Measurements from ENCODE around the gene ICE1. TPM values are rescaled to one million over a fixed set of nuclear protein-coding genes. Genes with fewer than 3 reads are reported as not detected.
"Not testable (repeated sequence)": the region's sequence is repeated elsewhere in the genome, so short reads cannot be mapped to it uniquely, and the experiment has no call there.

ICE1 gene
- polyA plus RNA-seq, 4 donors = 33.1 to 40.0 (median 39.1) TPM

DNA sequence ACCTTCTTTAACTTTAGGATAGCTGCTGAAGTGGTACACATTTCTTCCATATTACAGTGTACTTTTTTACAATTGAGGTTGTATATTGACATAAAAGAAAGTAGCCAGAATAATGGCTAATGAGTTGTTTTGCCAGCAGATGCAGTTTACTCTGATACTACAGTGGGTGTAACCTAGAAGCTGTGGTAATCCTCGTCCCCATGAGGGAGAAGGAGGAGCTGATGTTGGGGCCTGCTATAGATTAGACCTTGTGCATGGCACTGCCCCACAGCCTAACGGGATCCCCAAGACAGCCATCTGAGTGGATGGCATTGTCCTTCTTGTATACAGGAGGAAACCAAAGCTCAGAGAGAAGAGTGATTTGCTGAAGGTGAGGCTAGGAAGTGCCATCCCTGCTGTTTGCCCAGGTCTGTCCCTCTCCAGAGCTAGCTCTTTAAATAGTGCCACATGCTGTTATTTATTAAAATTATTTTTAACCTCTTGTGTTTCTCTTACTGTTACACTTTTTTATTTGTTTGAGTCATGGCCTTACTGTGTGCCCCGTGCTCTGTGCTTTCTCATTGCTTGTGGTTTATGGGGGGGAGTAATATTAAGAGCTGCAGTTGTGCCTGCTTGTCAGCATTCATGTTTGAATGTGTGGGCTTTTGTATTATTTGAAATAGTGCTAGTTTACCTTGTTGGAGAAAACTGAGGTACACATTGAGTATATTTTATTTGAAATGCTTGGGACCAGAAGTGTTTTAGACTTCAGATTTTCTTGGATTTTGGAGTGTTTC lies 65.3 kb downstream of the ICE1 start:
- DNase-seq (ENCODE audit: low read depth in 4 of 4, low spot score in 3 of 4) = no peak

DNA sequence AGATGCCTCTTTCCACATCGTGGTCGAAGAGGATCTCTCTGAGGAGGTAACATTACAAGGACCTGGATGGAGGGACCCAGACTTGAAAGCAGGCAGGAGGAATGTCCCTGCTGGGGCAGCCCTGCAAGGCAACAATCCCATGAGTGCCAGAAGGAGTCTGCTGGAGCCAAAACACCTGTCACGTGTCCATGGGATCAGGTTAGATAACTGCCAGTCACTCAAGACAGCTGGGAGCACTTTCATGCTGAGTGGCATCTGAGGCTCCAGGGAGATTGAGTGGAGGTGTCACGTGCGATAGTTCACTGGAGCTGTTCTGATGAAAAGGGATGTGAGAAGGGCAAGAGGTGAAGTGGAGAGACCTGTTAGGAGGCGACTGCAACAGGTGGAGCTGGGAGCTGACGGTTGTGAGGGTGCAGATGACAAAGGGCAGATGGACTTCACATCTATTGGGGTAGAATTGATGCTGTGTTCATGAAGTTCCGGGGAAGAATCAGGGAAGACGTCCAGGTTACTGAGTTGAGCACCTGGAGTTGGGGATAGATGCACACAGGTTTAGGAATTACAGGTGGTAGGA lies 68.4 kb downstream of the ICE1 start:
- DNase-seq (ENCODE audit: low read depth in 4 of 4, low spot score in 3 of 4) = no peak

DNA sequence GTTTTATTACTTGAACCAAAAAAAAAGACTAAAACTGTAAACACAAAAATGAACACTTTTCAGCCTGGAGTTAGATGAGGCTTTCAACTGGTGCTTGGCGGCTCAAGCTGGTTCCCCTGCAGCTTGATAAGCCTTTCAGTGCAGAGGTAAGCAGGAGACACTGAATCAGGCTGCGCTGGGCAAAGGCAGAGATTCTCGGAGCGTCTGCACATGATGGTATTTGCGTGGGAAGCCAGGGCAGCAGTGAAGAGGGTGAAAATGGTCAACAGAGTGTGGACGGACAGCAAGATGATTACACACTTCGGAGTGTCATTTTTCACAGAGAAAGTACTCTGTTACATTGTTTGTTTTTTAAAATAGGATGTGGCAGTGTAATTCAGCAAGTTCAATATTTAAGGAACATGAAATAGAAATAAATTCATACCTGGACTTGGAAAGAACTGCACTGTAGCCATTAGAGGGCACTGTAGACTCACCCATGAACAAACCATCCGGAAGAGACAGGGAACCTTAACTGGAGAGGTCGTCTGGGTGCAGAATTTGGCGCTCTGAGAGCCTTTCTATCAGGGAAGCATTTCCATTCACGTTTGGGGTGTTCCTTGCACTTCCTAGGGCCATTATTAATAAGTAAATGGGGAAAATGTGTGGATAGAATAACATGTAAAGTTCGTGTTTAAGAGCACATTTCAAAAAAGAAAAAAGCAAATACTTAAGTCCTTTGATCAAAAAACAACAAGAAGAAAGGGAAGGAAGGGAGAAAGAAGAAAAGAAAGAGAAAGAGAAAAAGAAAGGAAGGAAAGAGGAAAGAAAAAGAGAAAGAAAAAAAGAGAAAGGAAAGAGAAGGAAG lies 69.8 kb downstream of the ICE1 start:
- DNase-seq (ENCODE audit: low read depth in 4 of 4, low spot score in 3 of 4) = peak in 3 of 4 donors; percentile 27 to 48 (median 43)

DNA sequence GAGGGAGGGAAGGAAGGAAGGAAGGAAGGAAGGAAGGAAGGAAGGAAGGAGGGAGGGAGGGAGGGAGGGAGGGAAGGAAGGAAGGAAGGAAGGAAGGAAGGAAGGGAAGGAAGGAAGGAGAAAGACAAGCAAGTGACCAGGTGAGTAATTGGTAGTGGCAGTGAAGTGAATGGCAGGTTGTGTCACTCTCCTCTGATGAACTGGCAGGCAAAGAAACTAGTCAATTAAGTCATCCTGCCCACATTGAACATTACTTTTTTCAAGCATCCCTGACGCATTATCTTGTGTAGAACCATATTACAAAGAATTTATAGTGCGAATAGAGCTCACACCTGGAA lies 70.4 kb downstream of the ICE1 start:
- not testable (repeated sequence) for DNase-seq (ENCODE audit: low read depth in 4 of 4, low spot score in 3 of 4)

DNA sequence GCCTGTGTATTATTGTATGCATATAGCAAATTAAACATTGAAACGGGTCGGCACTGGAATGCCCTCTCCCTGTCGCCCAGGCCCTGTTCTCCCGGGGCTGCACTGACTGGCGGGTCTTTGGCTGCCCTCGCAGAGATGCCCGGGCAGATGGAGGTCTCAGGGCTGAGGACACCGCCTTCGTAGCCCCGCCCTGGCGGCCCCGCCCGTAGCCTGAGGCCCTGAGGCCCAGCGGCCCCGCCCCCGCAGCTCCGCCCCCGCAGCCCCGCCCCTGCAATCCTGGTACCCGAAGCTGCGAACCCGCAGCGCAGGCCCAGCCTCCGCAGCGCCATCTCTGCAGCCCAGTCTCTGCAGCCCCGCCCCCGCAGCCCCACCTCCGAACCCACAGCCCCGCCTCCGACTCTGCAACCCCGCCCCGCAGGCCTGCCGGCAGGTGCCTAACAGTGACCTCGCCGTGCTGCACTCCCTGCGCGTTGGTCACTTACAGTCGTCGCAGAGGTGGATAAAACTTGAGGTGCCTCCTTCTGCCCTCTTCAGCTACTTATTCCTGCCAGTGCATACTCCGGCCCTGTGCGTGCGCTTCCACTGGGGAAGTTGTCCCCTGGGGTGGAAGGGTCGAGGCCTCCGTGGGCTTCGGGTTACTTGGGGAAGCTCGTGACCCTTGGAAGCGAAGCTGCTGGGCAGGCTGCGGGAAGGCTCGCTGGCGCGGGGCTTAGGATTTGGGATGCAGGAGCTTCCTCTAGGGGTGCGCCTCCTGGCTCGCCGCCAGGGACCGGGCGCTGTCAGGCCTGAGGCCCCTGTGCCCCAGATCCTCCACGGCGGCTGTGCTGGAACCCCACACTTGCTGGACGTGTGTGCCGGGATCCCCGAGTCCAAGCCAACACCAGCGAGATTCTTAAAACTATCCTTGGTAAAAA lies 72.3 kb downstream of the ICE1 start:
- DNase-seq (ENCODE audit: low read depth in 4 of 4, low spot score in 3 of 4) = peak in 2 of 4 donors; percentile 16 to 25

DNA sequence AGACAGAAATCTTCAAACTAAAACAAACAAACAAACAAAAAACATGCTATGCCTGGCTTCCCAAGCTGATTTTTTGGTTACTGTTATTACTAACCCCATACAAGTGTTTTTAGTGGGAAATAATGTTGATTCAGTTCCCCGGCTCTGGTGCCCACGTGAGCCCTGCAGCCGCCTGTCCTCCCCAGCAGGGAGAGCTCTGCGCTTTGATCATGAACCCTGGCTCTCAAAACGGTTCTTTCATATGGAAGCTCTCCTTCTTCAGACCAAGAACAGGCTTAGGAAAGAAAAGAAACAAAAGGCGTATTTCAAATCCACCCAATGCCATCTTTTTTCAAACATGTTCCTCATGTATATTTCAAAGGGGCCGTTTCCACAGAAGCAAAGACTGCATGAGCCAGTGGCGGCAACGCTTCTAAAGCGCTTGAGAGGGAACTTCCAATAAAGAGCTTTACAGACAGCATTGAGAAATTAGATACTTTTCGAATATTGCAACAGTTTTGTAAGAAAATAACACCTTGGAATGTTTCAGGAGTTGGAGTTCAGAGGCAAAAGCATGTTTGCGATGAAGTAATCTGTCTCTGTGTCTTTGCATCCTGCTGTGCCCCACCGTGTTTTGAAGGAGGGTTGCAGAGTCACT lies 74.8 kb downstream of the ICE1 start:
- DNase-seq (ENCODE audit: low read depth in 4 of 4, low spot score in 3 of 4) = peak in 3 of 4 donors; percentile 32 to 35 (median 34)

DNA sequence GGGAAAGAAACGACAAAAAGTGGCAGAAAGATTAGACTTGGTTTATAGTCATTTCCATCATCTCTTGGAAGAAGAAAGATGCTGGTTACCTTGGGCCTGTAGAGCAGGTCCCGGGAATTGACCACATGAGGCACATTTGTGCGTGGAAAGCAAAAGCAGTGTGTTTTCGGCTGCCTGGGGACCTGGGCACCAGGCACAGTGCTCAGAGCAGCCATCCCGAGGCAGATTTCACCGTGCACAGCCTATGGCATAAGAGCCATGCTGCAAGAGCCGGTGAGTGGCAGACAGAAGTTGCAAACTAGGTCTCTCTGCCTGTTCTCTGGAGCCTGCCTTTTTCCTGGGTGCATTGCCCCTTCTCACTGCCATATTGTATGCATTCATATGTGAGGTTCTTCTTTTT lies 77.0 kb downstream of the ICE1 start:
- DNase-seq (ENCODE audit: low read depth in 4 of 4, low spot score in 3 of 4) = no peak

DNA sequence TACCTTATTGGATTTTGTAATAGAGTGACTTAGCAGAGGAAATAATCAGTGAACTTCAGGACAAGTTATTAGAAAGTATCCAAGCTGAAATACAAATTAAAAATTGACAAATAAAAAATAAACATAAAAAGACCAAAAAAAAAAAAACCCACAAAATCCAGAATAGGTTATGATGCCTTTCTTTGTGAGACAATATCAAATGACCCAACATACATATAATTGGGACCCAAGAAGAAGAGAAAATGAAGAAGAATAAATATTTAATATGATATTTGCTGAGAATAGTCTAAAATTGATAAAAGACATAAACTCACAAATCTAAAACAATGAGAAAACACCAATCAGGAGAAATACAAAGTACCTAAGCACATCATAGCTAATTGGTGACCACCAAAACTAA lies 81.8 kb downstream of the ICE1 start:
- no peak for DNase-seq (ENCODE audit: low read depth in 4 of 4, low spot score in 3 of 4)

DNA sequence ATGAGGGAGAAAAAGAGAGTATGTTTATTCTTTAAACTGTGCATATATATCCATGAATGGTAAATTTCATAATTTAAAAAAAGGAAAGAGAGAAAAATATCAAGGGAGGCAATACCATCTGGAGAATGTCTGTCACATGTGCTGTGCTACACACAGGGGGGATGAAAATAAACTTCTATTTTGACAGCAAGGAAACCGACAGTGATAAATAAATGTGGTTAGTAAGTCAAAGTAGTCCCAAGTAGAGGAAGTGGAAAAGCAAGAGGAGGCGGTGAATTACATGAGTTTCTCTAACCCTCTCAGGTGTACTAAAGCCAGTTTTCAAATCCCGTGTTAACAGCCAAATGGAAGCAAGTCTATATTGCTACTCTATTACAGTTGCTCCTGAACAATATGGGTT lies 83.3 kb downstream of the ICE1 start:
- DNase-seq (ENCODE audit: low read depth in 4 of 4, low spot score in 3 of 4) = no peak

DNA sequence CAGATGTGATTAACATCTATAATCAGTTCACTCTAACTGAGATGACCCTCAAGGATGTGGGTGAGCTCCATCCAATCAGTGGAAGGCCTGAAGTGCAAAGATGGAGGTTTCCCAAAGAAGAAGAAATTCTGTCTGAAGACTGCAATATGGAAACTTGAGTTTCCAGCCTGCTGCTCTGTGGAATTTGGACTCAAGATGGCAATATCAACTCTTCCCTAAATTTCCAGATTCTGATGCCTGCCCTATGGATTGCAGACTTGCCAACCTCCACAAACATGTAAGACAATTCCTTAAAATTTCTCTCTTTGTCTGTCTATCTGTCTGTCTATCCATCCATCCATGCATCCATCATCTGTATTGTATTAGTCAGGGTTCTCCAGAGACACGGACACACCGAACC lies 85.9 kb downstream of the ICE1 start:
- DNase-seq (ENCODE audit: low read depth in 4 of 4, low spot score in 3 of 4) = no peak

DNA sequence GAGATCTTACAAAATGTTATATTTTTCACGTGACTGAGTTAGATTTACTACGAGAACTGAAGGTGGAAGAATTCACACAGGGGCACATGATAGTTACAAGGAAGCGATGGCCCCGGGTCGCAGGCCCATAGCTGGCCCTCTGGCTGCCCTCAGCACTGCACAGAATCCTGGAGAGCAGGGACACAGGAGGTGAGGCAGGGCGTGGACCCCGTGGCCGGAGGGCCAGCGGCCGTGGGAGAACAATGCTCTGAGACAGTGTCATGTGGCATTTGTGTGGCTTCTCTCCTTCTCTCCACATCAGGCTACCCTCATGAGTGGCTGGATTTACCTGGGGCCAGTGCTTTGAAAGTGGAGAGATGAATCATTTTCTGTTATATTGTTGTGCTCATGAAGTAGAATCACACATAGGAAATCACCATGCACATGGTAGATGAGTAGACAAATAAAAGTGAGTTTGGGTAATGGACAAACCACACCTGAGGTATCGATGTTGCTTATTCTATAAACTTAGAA lies 89.5 kb downstream of the ICE1 start:
- DNase-seq (ENCODE audit: low read depth in 4 of 4, low spot score in 3 of 4) = no peak

DNA sequence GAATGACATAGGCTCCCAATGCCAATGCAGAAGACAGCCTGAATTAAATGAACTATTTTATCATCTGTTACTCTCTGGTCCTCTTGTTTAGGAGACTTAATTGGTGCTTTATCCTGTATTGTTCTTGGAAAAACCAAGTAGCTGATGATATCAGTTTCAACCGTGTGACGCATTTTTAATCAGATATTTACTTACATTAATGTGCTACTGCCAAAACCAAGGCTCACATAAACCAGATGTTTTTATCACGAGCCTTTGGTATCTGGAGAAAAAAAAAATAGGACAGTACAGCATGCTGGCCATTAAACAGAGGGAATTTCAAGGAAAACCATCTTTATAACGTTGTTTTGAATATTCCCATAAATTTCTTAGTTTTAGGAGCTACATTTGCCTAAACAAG lies 90.1 kb downstream of the ICE1 start:
- DNase-seq (ENCODE audit: low read depth in 4 of 4, low spot score in 3 of 4) = no peak

DNA sequence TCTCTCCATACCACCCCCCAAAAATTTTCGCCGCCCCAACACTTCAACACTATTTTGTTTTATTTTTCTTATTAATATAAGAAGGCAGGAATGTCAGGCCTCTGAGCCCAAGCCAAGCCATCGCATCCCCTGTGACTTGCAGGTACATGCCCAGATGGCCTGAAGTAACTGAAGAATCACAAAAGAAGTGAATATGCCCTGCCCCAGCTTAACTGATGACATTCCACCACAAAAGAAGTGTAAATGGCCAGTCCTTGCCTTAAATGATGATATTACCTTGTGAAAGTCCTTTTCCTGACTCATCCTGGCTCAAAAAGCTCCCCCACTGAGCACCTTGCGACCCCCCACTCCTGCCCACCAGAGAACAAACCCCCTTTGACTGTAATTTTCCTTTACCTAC lies 98.1 kb downstream of the ICE1 start:
- DNase-seq (ENCODE audit: low read depth in 4 of 4, low spot score in 3 of 4) = not testable (repeated sequence)

DNA sequence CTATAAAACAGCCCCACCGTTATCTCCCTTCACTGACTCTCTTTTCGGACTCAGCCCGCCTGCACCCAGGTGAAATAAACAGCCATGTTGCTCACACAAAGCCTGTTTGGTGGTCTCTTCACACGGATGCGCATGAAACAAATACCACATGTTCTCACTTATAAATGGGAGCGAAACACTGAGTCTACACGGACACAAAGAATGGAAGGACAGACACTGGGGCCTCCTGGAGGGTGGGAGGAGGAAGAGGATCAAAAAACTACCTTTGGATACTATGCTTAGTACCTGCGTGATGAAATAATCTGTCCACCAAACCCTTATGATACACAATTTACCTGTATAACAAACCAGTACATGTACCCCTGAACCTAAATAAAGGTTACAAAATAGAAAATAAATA lies 98.6 kb downstream of the ICE1 start:
- no peak for DNase-seq (ENCODE audit: low read depth in 4 of 4, low spot score in 3 of 4)

DNA sequence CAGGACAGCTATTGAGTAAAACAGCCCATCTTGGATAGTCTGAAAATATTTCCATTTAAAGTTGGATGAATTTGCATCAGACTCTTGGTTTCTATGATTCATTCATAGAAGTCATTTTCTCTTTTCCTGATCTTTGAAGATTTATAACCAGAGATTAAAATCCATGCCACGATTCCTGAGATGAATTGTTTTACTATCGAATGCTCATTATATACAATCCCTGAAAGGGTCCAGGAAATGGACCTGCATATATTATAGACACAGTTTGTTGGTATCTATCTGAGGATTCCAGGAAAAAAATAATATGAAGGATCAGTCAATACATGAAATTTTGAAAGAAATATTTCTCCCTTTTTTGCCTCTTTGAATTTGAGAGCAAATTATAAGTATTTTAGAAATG lies 99.0 kb downstream of the ICE1 start:
- no peak for DNase-seq (ENCODE audit: low read depth in 4 of 4, low spot score in 3 of 4)

DNA sequence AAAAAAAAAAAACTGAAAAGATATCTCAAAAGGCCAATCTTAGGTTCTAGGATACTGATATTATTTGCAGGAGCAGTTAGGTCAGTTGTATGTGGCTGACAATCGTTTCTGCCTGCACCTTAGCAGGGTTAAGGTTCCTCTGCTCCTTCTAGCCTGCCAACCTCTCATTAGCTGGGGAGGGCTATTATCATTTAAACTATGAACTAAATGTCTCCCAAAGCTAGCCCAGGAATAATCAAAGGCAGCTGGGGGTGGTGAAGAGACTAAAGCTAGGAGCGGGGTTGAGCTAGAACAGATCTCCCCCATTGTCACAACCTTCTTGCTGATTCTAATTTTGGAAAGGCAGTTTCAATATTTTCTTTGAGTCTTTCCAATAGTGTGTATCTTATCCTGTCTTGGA lies 99.9 kb downstream of the ICE1 start:
- no peak for DNase-seq (ENCODE audit: low read depth in 4 of 4, low spot score in 3 of 4)

DNA sequence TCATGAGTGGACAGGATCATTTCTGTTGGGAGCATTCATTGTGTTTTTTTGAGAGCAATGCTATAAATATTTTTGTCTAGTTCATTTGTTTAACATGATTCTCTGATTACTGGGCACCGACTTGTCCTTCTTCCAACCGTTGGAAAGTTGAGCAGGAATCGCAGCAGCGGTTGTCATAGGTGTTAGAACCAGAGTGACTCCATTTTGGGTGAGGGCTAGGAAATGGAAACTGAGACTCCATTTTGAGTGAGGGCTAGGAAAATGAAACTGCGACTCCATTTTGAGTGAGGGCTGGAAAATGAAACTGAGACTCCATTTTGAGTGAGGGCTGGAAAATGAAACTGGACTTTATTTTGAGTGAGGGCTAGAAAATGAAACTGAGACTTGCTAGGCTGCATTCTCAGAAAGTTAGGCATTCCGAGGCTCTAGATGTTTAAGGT lies 100.6 kb downstream of the ICE1 start:
- no peak for DNase-seq (ENCODE audit: low read depth in 4 of 4, low spot score in 3 of 4)

DNA sequence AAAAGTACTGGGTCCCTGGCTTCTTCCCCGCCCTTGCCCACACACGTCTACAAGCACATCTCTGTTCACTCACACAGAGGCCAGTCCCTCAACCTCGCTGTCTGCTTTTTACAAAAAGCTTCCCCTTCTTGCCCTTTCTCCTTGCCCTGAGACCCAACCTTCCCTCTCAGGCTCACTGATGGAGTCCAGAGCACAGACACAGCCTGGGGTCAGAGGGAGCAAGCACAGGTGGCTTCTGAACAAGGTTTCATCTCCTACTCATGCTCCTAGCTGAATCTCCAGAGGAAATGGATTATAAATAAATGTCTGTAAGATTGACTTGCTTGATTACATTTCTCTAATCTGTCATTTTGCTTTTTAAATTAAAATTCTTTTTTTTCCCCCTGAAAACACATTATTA lies 101.8 kb downstream of the ICE1 start:
- DNase-seq (ENCODE audit: low read depth in 4 of 4, low spot score in 3 of 4) = no peak

DNA sequence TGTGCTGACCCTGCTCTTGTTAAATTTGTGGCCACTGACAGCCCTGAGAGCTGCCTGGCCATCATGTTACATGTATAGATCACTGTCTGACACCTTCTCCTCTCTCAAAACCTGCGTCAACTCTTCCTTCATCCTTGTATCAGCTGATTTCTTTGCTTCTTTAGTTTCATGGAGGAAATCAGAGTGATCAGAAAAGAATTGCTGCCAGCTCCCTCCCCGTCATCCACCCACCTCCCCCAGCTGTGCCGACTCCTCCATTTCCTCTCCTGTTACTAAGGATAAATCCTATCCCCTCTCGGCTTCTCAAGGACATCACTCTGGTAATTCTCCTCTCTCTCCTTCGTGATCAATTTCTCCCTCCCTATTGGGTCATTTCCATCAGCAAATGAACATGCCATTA lies 108.9 kb downstream of the ICE1 start:
- DNase-seq (ENCODE audit: low read depth in 4 of 4, low spot score in 3 of 4) = peak in 1 of 4 donors; percentile 3
